SK-N-SH treated with all-trans-retinoic acid at 6 μM for 48 hours (cell line): ENCODE data around the gene ATP1A2.

ENCODE experiments used
- ARNTL ChIP-seq: fragments of 450-650 bp; formaldehyde crosslinking; IDR thresholded peaks from 2 replicates; pipeline ENCODE4 v1.5.0; 2020; ENCODE audit warnings: low read depth, mild to moderate bottlenecking, moderate library complexity, borderline replicate concordance
- CSDC2 ChIP-seq: fragments of 250-450 bp; sonication (Bioruptor Pico); IDR thresholded peaks from 2 replicates; pipeline ENCODE4 v1.5.0; 2020; ENCODE audit warnings: mild to moderate bottlenecking, moderate library complexity
- ISL1 ChIP-seq: fragments of 250-450 bp; sonication (Bioruptor Pico); IDR thresholded peaks from 2 replicates; pipeline ENCODE4 v2.1.2; 2022; ENCODE audit warnings: mild to moderate bottlenecking, moderate library complexity
- OSR1 ChIP-seq: fragments of 250-450 bp; sonication (Bioruptor Pico); IDR thresholded peaks from 2 replicates; pipeline ENCODE4 v1.8.0; 2022; ENCODE audit warnings: moderate library complexity, mild to moderate bottlenecking, inconsistent platforms
- TCF4 ChIP-seq: fragments of 250-450 bp; sonication (Bioruptor Pico); IDR thresholded peaks from 2 replicates; pipeline ENCODE4 v1.8.0; 2021; ENCODE audit warnings: mild to moderate bottlenecking, moderate library complexity, borderline replicate concordance
- ZFP3 ChIP-seq: fragments of 250-450 bp; sonication (Bioruptor Pico); IDR thresholded peaks from 2 replicates; pipeline ENCODE4 v1.5.0; 2020; ENCODE audit warnings: mild to moderate bottlenecking, moderate library complexity
- ZFP30 ChIP-seq: fragments of 450-650 bp; formaldehyde crosslinking; IDR thresholded peaks from 2 replicates; pipeline ENCODE4 v1.5.0; 2022; ENCODE audit warnings: mild to moderate bottlenecking, moderate library complexity
- ZNF70 ChIP-seq: fragments of 450-650 bp; formaldehyde crosslinking; IDR thresholded peaks from 2 replicates; pipeline ENCODE4 v1.5.0; 2020; ENCODE audit warnings: mild to moderate bottlenecking, moderate library complexity
- ZNF8 ChIP-seq: fragments of 450-650 bp; formaldehyde crosslinking; IDR thresholded peaks from 2 replicates; pipeline ENCODE4 v1.5.0; 2020; ENCODE audit warnings: mild to moderate bottlenecking, moderate library complexity
- TF ChIP-seq, protein P1 (sequence below): fragments of 250-450 bp; sonication (Bioruptor Pico); IDR thresholded peaks from 2 replicates; pipeline ENCODE4 v1.5.0; 2020; ENCODE audit warnings: mild to moderate bottlenecking, moderate library complexity
- TF ChIP-seq, protein P2 (sequence below): fragments of 250-450 bp; sonication (Bioruptor Pico); IDR thresholded peaks from 2 replicates; pipeline ENCODE4 v1.5.1; 2021; ENCODE audit warnings: mild to moderate bottlenecking, moderate library complexity
- TF ChIP-seq, protein P3 (sequence below): fragments of 250-450 bp; sonication (Bioruptor Pico); IDR thresholded peaks from 2 replicates; pipeline ENCODE4 v1.5.1; 2020; ENCODE audit warnings: low read depth, mild to moderate bottlenecking, moderate library complexity

DNA sequence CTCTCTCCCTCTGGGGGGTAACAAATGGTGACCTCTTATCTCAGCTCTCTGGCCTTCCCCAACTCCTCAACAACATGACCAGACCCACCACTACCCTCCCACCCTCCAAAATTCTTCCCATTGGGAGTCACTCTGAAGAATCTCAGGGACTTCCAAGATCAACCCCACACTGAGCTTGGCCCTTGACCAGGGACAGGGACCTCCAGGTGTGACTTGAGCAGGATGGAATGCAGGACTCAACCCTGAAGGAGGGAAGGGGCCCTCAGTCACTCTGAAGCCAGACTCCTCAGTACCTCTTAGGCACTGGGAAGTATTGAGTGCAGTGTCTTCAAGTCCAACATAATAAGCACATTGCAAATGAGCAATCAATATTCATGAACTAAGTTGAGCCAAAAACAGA, 76.7 kb downstream of the ATP1A2 start:
- no peak for TF ChIP-seq ZNF70 (CRISPR knock-in tag)
- no peak for TF ChIP-seq ZFP30 (CRISPR knock-in tag)
- TF ChIP-seq ZNF8 (CRISPR knock-in tag): no peak
- no peak for TF ChIP-seq OSR1 (CRISPR knock-in tag)
- TF ChIP-seq, protein P1, sequence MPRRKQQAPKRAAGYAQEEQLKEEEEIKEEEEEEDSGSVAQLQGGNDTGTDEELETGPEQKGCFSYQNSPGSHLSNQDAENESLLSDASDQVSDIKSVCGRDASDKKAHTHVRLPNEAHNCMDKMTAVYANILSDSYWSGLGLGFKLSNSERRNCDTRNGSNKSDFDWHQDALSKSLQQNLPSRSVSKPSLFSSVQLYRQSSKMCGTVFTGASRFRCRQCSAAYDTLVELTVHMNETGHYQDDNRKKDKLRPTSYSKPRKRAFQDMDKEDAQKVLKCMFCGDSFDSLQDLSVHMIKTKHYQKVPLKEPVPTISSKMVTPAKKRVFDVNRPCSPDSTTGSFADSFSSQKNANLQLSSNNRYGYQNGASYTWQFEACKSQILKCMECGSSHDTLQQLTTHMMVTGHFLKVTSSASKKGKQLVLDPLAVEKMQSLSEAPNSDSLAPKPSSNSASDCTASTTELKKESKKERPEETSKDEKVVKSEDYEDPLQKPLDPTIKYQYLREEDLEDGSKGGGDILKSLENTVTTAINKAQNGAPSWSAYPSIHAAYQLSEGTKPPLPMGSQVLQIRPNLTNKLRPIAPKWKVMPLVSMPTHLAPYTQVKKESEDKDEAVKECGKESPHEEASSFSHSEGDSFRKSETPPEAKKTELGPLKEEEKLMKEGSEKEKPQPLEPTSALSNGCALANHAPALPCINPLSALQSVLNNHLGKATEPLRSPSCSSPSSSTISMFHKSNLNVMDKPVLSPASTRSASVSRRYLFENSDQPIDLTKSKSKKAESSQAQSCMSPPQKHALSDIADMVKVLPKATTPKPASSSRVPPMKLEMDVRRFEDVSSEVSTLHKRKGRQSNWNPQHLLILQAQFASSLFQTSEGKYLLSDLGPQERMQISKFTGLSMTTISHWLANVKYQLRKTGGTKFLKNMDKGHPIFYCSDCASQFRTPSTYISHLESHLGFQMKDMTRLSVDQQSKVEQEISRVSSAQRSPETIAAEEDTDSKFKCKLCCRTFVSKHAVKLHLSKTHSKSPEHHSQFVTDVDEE: no peak
- TF ChIP-seq ARNTL (CRISPR knock-in tag): no peak
- no peak for TF ChIP-seq ZFP3 (CRISPR knock-in tag)
- TF ChIP-seq CSDC2 (CRISPR knock-in tag): no peak
- TF ChIP-seq, protein P2, sequence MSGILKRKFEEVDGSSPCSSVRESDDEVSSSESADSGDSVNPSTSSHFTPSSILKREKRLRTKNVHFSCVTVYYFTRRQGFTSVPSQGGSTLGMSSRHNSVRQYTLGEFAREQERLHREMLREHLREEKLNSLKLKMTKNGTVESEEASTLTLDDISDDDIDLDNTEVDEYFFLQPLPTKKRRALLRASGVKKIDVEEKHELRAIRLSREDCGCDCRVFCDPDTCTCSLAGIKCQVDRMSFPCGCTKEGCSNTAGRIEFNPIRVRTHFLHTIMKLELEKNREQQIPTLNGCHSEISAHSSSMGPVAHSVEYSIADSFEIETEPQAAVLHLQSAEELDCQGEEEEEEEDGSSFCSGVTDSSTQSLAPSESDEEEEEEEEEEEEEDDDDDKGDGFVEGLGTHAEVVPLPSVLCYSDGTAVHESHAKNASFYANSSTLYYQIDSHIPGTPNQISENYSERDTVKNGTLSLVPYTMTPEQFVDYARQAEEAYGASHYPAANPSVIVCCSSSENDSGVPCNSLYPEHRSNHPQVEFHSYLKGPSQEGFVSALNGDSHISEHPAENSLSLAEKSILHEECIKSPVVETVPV (CRISPR knock-in tag): no peak
- TF ChIP-seq TCF4 (CRISPR knock-in tag): no peak
- TF ChIP-seq ISL1 (CRISPR knock-in tag): no peak
- TF ChIP-seq, protein P3, sequence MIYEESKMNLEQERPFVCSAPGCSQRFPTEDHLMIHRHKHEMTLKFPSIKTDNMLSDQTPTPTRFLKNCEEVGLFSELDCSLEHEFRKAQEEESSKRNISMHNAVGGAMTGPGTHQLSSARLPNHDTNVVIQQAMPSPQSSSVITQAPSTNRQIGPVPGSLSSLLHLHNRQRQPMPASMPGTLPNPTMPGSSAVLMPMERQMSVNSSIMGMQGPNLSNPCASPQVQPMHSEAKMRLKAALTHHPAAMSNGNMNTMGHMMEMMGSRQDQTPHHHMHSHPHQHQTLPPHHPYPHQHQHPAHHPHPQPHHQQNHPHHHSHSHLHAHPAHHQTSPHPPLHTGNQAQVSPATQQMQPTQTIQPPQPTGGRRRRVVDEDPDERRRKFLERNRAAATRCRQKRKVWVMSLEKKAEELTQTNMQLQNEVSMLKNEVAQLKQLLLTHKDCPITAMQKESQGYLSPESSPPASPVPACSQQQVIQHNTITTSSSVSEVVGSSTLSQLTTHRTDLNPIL (CRISPR knock-in tag): no peak
